GM12801 (cell line): ENCODE measurements around the gene C9orf153.

Experiments
- TF ChIP-seq, protein P1 (sequence below): IDR thresholded peaks from one replicate; pipeline ENCODE4 v1.5.1; 2011; ENCODE audit warnings: control low read depth; ENCODE audit not compliant: insufficient read length; ENCODE audit errors: extremely low read depth

Gene C9orf153

DNA sequence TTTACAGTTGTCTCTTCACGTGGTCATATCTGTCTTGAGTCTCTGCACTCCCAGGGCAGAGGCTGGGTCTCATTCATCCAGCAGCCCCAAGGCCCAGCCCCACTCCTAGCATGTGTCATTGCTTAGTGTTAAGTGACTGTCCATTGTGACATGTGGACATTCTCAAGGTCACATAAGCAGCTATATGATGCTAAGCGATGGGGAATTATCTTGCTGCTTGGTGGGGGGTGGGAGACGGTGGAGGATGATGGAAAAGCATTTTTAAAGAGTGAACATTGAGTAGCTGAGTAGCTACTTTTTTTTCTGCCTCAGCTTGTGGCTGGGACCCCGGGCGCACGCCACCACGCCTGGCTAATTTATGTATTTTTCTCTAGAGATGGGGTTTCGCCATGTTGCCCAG, at the start of gene C9orf153:
Gene C9orf153 (minus strand): TSS at position 101 of the 400 bp plus-strand sequence. CDS start 30,054 bp downstream, outside the sequence.
- TF ChIP-seq, protein P1, sequence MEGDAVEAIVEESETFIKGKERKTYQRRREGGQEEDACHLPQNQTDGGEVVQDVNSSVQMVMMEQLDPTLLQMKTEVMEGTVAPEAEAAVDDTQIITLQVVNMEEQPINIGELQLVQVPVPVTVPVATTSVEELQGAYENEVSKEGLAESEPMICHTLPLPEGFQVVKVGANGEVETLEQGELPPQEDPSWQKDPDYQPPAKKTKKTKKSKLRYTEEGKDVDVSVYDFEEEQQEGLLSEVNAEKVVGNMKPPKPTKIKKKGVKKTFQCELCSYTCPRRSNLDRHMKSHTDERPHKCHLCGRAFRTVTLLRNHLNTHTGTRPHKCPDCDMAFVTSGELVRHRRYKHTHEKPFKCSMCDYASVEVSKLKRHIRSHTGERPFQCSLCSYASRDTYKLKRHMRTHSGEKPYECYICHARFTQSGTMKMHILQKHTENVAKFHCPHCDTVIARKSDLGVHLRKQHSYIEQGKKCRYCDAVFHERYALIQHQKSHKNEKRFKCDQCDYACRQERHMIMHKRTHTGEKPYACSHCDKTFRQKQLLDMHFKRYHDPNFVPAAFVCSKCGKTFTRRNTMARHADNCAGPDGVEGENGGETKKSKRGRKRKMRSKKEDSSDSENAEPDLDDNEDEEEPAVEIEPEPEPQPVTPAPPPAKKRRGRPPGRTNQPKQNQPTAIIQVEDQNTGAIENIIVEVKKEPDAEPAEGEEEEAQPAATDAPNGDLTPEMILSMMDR, result no peak

DNA sequence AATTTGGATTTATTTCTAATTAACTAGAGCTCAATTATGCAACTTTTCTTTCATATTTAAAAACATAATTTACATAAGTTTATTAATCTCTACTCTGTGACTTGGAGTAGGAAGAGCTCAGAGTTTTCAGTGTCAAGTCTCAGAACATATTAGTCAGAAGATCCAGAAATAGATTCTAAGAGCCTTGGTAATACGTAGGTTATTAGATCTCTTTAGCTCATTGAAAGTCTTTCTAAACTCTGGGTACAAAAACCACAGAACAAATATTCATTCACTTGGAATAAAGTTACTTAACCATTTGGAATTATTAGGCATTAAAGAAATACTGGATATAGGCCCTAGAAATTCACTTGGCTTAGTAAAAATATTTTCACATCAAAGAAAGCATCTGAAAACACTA, 49.2 kb upstream of the C9orf153 start:
- TF ChIP-seq, protein P1, result no peak

DNA sequence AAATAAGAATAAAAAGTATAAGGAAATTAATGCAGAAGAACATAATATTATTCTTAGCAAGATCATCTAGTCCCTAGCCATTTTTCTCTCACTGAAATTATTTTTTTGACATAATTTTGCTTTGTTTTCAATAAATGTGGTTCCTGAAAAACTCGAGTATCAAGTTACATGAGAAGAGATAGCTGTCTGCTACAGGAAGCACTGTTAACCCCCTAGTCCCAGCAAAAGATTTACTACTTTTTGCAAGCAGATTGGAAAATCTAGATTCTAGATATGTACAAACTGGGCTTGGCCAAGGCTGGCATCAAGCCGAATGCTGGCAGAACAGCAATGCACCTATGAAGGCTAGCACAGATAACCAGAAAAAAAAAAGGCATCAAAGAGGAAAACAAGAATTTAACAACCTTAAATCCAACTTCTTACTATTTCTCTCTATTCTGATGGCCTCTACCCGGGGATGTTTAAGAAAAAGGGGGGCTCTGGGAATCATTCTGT, 44.8 kb upstream of the C9orf153 start:
- TF ChIP-seq, protein P1, result no peak

DNA sequence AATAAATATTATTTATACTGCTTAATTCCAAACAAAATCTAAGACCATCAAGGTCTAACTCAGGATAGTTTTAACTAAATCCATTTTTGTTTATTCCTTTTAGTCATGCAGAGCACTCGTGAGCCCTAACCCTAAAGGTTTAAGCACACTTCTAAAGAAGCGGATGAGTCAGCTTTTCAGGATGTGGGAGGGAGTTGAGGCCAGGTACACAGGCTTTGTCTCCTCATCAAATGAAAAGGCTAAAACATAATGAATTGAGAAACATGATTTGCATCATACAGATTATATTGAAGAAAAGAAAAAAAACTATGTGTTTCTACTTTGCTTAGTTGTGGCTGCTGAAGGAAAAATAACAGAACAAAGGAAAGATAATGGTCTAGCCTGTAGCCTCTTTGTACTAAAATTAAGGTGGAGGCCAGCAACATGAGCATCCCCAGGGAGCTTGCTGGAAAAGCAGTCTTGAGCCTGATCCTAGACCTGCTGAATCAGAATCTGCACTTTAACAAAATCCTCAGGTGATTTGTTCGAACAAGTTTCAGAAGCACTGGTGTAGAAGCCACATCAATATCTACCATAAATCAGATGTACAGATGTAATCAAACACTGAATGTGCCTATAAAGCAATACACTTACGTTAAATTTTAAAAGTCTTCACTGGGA, 44.0 kb upstream of the C9orf153 start:
- TF ChIP-seq, protein P1, result no peak

DNA sequence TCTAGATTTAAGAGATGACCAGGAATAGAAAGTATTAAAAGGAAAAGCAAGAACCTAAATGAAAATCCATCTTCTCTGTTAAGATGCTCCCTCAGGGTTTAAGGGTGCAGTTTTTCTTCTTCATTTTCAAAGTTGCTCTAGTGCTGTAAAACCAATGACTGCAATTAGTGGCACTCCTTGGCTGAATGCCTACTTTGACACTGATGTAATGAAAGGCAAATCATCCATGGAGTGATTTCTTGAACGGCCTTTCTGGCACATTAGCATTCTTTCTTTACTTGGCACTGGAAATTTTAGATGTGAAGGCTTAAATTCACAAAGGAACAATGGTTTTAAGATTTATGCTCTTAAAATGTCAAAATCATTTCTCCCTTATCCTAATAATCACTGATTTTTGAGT, 42.2 kb upstream of the C9orf153 start:
- TF ChIP-seq, protein P1, result no peak

DNA sequence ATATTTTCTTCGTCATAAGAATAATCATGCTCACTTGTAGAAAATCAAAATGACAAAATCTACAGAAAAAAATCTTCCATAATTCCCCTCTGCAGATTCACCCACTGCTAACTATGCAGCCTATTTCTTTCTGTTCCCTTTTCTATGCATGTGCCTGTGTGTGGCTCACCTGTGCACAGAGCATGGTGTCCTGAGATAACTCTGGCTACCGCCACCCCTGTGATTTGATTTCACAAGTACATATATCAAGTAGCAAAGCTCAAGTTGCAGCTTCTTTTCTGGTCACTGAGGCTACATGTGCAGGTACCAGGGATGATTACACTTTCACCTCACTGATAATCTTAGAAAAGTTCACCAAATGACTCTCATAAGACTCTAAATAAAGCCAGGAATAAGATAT, 41.2 kb upstream of the C9orf153 start:
- TF ChIP-seq, protein P1, result no peak

DNA sequence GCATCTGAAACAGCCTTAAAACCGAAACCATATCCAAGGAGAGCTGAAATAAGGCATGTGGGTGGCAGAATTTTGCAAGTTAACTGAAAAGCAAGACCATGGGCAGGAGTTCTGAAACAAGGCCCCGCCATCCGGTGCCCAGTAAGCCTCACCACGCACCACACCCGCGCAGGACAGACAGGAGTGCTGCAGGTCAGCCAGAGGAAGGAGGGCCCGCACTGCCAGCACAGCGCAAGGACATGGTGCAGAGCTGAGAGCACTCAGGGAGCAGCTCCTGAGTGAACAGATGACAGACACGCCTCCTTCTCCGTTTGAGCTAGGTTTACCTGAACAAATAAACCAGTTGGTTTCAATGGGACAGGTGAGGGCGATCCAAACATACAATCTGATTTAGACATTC, 39.4 kb upstream of the C9orf153 start:
- TF ChIP-seq, protein P1, result no peak
